ENCODE measurements around the gene ZNF133.
"Not testable (repeated sequence)": the region's sequence is repeated elsewhere in the genome, so short reads cannot be mapped to it uniquely, and the experiment has no call there.

The ZNF133 gene

DNA sequence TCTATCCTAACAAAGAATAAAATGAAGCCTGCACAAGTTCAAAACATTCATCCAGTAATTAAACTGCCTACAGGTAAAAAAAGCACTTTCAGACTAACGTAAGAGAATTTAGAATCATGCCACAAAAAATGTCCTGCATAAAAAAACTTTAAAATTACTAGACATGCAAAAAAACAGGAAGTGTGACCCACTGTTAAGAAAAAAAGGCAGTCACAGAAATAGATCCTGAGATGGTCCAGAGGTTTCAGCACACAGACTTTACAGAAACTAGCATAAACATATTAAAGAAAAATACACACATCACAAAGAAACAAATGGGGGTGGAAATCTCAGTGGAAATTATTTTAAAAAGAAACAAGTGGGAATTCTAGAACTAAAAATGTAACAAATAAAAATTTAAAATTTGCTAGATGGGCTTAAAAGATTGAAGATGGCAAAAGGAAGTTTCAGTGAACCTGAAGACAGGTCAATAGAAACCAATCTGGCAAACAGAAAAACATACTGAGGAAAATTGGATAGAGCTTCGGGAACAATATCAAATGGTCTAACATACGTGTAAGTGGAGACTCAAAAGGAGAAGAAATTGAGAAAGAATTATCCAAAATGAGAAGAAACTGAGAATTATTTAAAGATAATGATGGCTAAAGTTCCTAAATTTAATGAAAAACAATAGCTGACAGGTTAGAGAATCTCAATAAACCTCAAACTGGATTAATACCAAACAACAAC, 3.4 kb upstream of the ZNF133 start:
- DNase-seq (ENCODE audit: low read depth) = no peak

DNA sequence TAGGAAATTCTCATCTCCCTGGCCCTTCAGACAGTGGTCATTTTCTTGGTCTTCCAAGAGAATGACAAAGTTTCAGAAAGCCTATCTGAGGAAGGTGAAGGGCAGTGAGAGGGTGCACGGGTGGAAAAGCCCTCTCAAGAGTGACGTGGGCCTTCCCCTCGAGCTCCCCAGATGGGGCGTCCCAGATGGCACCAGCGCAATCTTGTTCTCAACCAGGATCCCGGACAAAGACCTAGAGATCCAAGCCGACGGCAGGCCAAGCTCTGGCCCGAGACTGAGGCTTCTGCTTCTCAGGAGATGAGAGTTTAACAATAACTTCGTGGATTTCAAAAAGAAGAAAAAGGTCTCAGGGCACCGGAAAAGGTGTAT, 797 bp upstream of the ZNF133 start:
- DNase-seq (ENCODE audit: low read depth) = no peak

DNA sequence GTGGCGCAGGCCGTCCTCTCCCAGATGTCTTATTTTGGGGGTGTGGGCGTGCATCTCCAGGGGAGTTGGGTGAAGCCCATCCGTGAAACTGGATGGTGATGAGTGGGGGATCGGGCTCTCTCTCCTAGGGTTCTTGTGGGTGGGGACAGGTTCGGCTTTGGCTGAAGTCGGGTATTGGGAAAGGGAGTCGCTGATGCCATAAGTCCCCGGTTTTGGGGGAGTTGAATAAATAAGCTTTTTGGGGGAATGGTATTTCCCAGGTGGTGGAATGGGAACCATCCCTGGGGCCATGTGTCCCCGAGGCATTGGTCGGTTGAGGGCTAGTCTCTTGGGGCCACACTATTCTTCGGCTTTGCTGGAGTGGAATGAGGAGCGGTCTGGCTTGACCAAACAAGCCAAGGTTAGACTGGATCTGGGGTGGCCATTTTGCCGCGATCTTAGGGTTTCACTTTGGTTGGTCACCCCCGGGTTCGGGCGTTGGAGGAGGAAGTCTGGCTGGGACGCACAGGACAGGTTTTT, 481 bp downstream of the ZNF133 start:
- no peak for DNase-seq (ENCODE audit: low read depth)

DNA sequence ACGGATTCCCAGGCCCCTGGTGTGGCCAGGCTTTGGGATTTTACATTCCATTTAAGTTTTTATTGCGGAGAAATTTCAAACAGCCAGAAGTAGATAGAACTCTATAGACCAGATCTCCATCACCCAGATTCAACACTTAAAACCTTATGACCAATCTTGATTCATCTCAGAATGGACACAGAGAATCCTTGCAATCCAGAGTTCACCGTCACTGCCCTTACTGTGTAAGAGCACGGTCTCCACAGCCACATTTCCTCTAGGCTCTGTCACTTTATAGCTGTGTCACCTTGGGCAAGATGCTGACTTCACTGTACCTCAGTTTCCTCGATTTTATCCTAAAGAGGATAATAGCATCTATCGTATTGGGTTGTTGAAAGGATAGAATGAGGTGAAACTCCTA, 979 bp downstream of the ZNF133 start:
- no peak for DNase-seq (ENCODE audit: low read depth)

DNA sequence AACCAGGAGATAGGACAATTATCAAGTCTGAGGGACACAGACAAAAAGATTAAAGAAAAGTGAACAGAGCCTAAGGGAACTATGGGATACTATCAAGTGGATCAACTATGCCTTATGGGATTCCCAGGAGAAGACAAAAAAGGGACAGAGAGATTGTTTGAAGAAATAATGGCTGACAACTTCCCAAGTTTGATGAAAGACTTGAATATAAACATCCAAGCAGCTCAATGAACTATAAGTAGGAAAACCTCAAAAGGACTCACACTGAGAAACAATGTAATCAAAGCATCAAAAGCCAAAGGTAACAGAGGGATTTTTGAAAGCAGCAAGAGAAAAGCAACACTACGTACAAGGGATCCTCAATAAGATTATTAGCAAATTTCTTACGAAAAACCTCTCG, 11.0 kb downstream of the ZNF133 start:
- no peak for DNase-seq (ENCODE audit: low read depth)

DNA sequence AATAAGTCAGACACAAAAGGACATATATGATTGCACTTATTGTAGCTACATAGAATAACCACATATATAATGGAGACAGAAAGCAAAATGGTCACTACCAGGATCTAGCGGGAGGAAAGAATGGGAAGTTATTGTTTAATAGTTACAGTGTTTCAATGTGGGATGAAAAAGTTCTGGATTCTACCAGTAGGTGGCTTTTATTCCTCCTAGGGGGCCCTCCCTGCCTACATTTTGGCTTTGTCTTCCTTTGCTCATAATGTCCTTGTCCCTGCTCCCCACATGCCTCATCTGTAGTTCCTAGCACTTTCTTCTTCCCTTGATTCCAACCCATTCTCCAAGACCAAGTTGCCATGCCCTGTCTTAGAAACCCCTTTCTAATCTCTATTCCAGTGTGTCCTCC, 16.3 kb downstream of the ZNF133 start:
- no peak for DNase-seq (ENCODE audit: low read depth)

DNA sequence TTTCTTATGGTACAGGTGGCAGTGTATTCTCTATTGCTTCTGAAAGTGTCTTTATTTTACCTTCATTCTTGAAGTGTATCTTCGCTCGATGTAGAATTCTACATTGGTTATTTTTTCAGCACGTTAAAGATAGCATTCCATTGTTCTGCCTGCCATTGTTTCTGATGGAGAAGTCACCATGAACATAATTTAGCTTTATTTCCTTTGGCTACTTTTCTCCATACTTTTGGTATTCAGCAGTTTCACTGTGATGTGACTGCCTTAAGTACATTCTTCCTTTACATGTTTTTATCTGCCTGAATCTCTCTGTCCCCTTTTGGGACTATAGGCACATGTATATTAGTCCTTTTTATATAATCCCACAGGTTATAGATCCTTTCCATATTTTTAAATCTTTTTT, 19.0 kb downstream of the ZNF133 start:
- DNase-seq (ENCODE audit: low read depth) = no peak

DNA sequence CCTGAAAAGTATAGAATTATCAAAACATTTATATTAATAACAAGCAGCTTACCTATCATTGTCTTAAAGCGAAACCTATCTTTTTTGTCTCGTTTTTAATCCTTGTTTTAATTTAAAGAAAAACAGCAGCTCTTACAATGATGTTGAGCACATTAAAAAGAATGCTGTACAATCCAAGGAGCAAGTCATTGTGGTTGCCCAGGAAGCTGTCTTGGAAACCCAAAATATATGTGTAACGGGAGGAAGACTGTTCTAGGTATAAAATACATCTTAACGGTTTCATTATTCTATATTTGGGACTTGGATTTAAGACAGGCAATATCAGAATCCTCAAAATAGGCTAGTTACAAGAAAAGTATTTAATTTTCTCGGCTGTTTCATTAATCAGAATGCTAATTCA, 21.7 kb downstream of the ZNF133 start:
- DNase-seq (ENCODE audit: low read depth) = no peak

DNA sequence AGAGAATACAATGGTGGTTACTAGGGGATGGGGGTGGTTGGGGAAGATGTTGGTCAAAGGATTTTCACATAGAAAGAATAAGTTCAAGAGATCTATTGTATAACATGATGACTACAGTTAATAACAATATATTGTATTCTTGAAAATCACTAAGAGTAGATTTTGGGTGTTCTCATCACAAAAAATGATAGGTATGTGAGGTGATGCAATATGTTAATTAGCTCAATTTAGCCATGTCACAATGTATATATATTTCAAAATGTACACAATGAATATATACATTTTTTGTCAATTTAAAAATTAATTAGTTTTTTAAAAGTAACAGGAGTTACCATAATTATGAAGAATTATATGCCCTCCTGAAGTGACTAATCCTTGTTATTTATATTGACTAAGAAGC, 22.3 kb downstream of the ZNF133 start:
- DNase-seq (ENCODE audit: low read depth) = no peak

DNA sequence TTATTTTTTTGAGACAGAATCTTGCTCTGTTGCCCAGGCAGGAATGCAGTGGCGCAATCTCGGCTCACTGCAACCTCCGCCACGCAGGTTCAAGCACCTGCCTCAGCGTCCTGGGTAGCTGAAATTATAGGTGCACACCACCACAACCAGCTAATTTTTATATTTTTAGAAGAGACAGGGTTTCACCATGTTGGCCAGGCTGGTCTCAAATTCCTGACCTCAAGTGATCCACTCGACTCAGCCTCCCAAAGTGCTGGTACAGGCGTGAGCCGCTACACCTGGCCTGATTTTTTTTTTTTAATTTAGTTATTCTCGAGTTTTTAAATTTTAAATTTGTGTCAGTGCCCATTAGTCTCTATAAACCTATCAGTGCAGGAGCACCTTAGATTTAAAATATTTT, 24.4 kb downstream of the ZNF133 start:
- DNase-seq (ENCODE audit: low read depth) = no peak

DNA sequence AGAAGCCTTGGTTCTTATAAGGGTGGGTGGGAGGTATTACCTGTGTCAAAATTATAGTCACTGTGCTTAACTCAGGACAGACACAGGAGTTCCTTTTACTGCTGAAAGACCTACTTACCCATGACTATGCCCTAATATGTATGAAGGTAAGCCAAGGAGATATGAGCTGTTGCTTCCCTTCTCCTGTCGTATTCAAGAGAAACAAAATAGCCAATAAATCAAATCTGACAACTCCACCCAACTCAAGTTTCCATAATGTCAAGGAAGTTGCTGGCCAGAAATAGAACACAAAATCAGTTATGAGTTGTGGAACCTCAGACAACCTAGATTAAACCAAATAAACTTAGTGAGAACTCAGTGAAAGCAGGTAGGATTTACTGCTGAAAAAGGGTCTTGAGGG, 25.1 kb downstream of the ZNF133 start:
- no peak for DNase-seq (ENCODE audit: low read depth)

DNA sequence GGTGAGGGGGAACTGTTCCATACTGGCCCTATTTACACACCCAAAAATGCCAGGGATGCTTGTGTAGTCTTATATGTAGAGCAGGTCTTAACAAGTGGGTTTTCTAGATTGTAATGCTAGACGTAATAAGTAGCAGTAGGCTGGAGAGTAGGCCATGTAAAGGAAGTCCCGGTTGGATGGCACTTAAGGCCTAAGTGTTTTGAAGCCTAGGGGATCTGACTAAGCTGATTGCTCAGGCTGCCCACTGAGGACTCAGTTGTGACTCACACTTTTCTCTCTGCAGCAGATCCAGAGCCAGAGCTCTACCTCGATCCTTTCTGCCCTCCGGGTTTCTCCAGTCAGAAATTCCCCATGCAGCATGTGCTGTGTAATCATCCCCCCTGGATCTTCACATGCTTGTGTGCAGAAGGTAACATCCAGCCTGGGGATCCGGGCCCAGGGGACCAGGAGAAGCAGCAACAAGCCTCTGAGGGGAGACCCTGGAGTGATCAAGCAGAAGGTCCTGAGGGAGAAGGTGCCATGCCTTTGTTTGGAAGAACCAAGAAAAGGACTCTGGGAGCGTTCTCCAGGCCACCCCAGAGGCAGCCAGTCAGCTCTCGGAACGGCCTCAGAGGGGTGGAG, 26.6 kb downstream of the ZNF133 start:
- DNase-seq (ENCODE audit: low read depth) = no peak

DNA sequence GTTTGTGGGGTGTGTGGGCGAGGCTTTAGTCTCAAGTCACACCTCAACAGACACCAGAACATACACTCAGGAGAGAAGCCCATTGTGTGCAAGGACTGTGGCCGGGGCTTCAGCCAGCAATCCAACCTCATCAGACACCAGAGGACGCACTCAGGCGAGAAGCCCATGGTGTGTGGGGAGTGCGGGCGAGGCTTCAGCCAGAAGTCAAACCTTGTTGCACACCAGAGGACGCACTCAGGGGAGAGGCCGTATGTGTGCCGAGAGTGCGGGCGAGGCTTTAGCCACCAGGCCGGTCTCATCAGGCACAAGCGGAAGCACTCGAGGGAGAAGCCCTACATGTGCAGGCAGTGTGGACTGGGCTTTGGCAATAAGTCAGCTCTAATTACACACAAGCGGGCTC, 27.8 kb downstream of the ZNF133 start:
- DNase-seq (ENCODE audit: low read depth) = no peak

DNA sequence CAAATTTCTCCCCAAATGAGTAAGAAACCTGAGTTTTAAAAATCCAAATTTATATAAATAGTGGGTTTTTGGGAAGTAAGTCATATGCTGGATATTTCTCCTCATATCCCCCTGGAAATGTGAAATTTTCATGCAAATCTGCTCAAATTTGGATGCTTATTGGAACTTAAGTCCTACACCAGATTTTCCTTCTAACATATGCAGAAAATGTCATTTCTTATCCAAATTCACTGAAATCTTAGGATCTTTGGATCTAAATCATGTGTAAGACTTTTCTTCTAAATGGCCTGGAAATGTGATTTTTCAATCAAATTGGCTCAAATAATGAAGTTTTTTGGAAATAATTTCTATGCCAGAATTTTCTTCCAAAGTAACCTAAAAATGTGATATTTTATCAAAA, 33.0 kb downstream of the ZNF133 start:
- no peak for DNase-seq (ENCODE audit: low read depth)

DNA sequence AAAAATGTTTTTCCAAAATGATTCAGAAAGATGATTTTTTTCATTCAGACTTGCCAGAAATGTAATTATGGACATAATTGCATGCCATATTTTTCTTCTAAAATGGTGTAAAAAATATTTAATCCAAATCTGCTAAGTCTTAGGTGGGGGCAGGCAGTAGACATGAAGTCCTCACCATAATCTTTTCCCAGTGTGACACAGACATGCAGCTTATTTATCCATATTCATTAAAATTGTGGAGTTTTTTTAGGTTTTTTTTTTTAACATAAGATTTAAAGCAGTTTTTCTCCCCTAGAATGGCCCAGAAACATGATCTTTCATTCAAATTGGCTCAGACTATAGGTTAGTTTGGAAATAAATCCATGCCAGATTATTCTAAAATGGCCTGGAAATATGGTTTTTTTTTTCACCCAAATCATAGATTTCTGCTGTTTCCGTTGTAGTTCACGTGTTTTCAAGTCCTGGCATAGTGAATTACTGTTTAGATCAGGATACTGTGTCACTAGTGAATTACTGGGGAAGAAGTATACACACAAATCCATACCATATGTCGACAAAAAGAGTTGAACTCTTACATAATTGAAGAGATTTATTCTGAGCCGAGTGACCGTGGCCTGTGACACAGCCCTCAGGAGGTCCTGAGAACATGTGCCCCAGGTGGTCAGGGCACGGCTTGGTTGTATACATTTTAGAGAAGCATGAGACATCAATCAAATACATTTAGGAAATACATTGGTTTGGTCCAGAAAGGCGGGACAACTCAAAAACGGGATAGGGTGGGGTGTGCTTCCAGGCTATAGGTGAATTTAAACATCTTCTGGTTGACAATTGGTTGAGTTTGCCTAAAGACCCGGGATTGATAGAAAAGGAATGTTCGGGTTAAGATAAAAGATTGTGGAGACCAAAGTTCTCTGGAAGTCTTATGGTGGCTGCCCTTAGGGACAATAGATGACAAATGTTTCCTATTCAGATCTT, 33.9 kb downstream of the ZNF133 start:
- no peak for DNase-seq (ENCODE audit: low read depth)

DNA sequence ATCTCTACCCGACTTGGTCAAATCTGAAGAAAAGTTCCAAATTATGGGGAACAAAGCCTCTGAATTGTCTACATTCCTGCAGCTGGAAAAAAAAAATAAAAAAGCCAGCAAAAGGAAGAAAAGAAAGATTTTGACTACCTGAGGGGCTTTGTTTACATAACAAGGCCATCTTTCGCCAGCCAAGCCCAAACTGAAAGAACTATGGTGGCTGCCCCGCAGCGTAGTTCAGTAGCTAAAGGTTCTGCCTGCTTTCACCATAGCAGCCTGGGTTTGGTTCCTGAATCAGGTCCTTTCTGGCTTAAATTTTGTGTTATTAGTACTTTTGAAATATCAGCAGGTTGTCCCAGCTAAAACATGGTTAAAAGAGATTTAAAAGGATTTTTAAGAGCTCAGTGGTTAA, 35.4 kb downstream of the ZNF133 start:
- DNase-seq (ENCODE audit: low read depth) = no peak

DNA sequence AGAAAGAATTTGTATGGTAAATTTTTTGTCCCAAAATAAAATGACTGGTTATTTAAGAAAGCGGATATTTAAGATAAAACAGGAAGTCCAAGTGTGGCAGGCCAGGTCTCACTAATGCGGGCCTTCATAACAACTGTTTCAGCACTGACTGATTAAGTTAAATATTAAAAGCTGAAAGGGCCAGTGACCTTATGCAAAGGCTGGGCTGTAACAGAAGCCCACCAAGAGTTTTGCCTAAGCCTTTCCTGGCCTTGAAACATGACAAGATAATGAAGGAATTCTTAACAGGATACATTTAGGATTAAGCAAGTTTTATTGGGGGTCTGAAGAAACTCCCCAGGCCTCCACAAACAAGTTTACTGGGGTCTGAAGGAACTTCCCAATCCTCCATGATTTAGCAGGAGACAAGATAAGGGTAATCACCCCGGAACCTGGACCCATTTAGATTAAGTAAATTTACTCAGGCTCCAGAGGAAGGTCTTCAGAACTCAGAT, 36.3 kb downstream of the ZNF133 start:
- no peak for DNase-seq (ENCODE audit: low read depth)

DNA sequence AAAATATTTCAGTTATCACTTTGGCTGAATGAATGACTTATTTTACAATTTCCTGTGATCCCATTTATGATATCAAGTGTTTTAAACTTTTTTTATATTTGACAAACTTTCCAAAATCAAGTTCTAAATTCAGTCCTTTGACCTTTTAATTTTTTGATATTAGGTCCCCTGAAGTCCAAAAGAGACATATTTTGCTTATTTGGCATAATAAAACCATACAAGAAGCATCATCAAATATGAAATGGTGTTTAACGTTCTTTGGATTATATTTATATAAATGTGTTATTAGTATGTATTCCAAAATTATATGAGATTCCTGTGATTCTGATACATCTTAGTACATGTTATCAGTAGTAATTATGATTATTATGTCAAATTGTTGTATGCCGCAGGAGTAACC, 38.7 kb downstream of the ZNF133 start:
- no peak for DNase-seq (ENCODE audit: low read depth)

DNA sequence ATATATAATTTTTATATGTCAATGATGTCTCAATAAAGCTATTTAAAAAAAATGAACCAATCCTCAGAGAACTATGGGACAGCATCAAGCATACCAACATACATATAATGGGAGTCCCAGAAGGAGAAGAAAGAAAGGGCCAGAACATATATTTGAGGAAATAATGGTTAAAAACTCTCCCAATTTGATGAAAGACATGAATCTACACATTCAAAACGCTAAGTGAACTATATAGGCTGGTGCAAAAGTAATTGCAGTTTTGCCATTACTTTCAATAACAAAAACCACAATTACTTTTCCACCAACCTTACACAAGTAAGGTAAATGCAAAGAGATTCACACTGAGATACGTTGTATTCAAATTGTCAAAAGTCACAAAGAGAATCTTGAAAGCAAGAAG, 43.4 kb downstream of the ZNF133 start:
- DNase-seq (ENCODE audit: low read depth) = no peak

DNA sequence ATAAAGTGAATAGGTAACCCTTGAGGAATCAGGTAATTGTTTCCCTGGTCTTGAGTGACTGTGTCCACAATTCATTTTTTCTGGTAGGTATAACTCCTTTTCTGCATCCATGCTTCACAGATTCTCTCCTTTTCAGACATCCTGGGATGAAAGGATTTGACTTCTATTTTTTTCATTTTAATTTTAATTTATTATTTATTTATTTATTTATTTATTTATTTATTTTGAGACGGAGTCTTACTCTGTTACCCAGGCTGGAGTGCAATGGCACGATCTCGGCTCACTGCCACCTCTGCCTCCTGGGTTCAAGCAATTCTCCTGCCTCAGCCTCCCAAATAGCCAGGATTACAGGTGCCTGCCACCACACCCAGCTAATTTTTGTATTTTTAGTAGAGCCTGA, 61.4 kb downstream of the ZNF133 start:
- not testable (repeated sequence) for DNase-seq (ENCODE audit: low read depth)

DNA sequence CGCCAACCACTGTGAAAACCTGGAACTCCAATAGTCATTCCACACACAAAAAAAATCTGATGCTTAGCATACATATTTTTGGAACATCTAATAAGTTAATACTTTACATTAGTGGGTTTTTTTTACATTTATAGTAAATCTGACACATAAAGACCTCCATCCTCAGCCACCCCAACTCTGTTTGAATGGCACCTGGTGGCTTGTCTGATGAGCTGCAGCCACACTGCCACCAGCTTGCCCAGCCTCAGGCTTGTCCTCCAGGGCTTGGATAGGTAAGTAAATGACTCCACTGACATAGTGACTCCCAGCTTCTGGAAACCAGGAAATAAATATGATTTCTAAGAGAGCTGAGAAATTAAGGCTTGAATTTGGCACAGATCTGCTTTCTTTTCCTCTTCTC, 71.5 kb downstream of the ZNF133 start:
- DNase-seq (ENCODE audit: low read depth) = no peak

DNA sequence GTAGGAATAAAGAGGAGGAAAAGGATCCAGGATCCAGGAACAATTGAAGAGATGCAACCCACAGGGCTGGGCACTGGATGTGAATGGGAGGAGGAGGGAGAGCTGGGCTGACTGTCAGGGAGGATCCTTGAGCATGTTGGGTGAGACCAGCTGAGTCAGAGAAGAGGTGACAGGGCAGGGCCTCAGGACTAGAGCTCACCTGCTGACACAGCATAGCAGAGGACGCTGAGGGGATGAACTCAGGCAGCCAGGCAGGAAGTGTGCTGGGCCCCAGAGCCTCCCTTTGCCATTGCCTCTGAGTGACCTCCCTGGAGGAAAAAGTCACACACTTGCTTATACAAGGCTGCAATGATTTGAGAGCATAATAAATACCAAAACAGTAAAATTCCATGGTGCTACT, 72.3 kb downstream of the ZNF133 start:
- DNase-seq (ENCODE audit: low read depth) = no peak

DNA sequence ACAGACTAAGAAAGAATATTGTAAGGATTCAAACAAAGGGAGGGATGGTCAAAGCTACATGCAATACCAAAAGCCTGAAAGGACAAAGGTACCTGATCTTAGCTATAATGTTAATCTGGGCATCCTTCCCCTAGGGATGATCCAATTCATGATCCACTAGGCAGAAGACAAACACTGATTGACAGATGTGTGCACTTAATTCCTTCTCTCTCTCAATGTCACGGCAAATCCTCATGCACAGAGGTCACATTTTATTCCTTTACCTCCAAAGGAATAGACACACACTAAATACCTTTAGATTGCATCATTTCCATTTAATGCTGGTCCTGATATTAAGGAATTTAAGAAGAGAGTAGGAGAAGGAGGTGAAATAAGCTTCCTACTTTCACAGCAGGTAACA, 73.4 kb downstream of the ZNF133 start:
- DNase-seq (ENCODE audit: low read depth) = no peak
